DMS153 (cell line): ENCODE results near the gene NDST3.
"Not testable (repeated sequence)": the region's sequence is repeated elsewhere in the genome, so short reads cannot be mapped to it uniquely, and the experiment has no call there.

Experiments used
- DNase-seq: peaks from one replicate; lab custom pipeline; 2025; lab: John Stamatoyannopoulos, UW

Gene NDST3

DNA sequence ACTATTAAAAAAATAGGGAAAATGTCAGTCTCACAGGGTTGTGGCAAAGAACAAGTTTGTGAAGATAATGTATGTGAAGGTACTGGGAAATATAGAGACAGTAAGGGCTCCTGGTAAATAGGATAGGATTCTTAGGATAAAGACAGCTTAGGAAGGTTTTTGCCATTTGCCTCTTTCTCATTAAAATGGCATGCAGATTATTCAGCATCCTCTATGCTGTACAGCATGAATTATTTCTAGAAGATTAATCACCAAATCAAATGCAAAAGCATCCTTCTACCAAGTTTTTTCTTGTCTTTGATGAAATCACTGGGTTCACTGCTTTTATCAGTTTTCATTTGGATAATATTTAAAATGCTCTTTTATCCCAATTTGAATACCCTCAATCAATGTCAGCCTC lies 142.8 kb downstream of the NDST3 start:
- DNase-seq: no peak

GRCh38 chr4:118180776-118181175 lies 146.5 kb downstream of the NDST3 start:
- no peak for DNase-seq

- DNase-seq: no peak
These were observed 156.6 kb downstream of the NDST3 start for GRCh38 chr4:118190903-118191302.

DNA sequence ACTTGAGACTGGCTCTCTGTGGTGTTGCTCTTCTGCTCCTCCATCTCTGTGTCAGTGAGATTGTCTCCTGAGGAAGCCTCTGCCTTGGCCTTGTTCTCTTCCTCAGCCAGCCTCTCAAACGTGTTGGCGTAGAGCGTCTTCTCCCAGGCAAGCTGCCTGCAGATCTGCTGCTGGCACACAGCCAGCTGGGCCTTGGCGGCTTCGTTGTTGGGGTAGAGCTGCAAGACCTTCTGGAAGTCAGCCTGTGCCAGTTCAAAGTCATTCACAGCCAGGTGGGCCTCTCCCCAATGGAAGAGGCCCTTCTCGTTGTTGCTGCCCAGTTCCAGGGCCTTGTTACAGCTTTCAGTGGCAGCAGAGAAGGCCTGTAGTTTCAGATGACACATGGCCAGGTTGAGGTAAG lies 159.1 kb downstream of the NDST3 start:
- no peak for DNase-seq

DNA sequence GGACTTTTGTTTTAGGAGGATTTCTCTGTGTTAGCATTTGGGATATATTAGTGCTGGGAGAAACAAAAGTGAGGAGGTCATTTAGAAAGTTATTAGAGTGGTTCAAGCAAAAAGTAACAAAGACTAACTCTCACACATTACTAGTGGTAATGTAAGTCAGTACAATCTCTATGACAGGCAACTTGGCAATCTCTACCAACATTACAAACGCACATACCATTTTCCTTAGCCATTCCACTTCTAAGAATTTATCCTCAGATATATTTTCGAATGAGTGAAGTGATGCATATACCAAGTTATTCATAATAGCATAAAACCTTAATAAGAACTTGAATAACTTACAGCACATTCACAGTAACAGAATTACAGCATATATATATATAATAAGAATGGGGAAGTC lies 172.3 kb downstream of the NDST3 start:
- no peak for DNase-seq

DNA sequence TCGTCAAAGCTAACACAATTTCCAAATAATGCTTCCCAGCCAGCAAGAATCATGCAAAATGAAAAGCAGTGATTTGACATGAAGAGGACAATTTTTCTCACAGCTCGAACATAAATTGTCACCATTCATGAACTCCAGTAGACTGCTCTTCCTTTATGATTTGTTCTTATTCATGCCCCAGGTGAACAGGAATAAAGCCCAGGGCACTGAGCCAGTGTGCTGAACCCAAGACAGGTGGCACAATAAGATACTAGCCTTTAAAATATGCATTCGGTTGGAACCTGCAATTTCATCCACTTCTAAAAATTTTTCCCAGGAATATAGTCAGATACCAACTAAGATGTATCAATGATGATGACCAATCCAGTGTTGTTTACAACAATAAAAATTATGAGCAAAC lies 178.8 kb downstream of the NDST3 start:
- DNase-seq: no peak

DNA sequence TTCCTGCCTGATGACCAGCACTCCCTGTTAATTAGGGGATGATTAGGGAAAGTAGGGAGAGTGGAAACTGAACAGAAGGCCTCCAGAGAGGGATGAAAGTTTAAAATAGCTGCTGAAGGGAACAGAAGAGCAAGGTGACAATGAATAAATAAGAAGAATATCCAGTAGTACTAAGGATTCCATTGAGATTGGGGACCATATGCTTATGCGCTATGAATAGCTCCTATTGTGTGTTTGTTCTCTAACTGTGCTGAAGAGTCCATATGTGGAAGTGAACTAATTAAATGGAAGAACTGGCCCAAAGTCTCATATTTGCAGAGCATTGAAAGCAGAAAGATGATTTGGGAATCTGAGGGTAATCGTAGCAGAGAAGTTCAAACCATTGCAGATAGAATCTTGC lies 181.5 kb downstream of the NDST3 start:
- DNase-seq: no peak

DNA sequence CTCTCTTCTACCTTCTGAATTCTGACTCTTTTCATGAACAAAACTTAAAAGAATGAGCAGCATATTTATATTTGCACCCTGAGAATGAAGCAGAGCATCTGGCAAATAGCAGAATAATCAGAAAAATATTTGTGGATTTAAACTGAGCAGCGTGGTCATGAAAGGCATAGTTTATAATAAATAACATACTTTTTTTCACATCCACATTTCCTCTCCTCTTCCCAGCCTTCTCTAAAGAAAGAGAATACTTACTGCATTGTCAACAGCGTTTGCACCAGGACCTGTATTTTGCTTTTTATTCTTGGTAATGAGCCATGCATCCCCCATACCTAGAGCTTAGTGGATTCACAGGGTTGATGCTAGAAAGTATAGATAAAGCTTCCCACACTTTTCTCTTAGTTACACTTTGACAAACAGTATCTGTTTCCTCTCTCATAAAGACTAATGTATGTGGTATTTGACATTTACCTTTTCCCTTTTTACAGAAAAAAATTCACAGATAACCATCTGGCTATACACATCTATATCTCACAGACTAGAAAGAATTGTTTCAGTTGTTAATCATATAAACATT lies 187.0 kb downstream of the NDST3 start:
- DNase-seq: no peak

GRCh38 chr4:118224243-118224829 lies 190.1 kb downstream of the NDST3 start:
- peak; percentile 29 for DNase-seq

DNA sequence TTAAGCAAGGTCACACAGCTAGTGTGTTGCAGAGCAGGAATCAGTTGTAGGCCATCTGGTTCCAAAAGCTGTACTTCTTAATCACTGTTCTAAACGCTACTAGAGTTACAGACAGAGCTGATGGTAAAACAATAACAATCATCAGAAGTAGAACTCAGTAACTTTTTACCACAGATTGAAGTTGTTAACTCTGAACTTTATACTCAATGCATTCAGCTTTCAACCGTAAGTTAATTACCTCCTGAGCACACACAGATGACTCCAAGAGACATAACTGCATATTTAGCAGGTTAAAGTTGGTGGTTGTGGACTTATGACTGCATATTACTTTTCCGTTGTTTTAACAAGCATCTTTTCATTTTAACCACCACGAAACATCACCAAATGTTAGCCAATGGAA lies 191.2 kb downstream of the NDST3 start:
- no peak for DNase-seq

GRCh38 chr4:118226311-118227010 lies 192.2 kb downstream of the NDST3 start:
- DNase-seq: no peak

GRCh38 chr4:118235566-118236120 lies 201.4 kb downstream of the NDST3 start:
- DNase-seq: no peak

DNA sequence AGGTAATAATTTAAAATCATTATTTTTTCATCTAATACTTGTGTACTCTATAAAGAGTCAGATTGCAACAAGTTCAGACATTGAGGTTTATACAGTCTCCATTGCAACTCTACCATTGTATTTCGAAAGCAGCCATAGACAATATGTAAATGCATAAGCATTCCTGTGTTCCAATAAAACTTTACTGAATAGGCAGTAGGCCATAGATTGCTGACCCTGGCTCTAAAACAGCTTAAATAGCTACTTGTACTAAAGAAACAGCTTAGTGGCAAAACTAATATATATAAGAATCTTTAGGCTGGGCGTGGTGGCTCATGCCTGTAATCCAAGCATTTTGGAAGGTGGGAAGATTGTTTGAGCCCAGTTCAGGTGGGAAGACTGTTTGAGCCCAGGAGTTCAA lies 203.2 kb downstream of the NDST3 start:
- DNase-seq: no peak

DNA sequence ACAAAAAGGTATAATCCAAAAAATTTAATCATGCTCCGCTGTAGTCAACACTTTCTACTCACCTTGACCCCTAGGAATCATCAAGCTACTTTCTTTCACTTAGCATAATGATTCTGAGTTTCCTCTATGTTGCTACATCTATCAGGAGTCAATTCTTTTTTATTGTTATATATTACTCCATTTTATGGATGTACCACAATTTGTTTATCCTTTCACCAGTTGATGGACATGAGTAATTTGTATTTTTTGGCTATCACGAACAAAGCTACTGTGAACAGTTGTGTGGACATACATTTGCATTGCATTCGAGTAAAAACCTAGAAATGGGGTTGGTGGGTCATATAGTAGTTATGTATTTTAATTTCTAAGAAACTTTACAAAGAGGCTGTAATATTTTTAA lies 215.6 kb downstream of the NDST3 start:
- DNase-seq: no peak

- DNase-seq: no peak
These were observed 220.1 kb downstream of the NDST3 start for GRCh38 chr4:118254368-118254767.

DNA sequence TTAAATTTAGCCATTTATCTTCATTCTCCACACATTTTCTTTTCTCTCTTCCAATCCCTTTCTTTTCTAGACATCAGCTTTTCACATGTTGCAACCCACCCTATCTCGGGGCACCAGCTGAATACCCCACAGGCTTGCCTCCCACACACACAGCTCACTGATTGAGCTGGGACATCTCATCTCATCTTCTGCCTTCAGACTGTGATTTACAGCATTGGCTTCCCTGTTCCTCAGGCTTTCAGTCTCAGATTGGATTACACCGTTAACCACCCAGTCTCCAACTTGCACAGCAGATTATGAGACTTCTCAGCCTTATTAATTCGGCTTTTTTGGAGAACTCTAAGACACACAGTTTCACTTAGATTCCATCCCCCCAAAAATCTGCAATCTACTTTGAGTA lies 224.8 kb downstream of the NDST3 start:
- DNase-seq: no peak

DNA sequence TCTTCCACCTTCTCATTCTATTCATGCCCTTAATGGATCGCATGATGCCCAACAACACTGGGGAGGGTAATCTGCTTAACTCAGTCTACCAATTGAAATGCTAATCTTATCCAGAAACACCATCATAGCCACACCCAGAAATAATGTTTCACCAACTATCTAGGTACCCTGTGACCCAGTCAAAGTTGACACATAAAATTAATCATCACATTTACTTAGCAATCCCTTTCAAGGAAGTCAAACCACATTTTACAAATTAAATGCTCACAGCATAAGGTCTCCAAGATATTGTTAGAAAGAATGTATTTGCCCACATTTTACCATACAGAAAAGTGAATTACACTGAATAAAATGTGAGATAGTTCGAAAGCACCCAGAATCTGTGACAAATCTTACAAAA lies 226.0 kb downstream of the NDST3 start:
- DNase-seq: no peak

DNA sequence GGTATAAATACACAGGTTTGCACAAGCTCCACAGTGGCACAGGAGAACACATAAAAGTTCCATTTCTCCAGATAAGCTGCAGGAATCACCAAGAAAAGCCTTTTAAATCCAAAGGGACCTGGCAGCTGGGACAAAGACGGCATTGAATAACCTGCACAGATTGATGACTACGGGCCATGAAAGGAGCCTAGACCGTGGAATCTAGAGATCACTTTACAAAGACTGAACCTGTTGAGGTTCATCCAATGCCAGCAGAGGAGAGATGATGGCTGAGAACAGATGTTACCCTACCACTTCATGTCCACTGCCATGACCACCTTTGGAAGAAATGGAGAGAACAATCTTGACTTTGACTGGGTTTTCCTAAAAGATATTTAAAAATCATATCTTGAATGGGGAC lies 229.8 kb downstream of the NDST3 start:
- no peak for DNase-seq

GRCh38 chr4:118265312-118266144 lies 231.2 kb downstream of the NDST3 start:
- DNase-seq: no peak

DNA sequence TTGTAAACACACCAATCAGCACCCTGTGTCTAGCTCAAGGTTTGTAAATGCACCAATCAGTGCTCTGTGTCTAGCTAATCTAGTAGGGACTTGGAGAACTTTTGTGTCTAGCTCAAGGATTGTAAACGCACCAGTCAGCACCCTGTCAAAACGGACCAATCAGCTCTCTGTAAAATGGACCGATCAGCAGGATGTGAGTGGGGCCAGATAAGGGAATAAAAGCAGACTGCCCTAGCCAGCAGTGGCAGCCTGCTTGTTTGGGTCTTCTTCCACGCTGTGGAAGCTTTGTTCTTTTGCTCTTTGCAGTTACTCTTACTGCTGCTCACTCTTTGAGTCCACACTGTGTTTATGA lies 231.8 kb downstream of the NDST3 start:
- not testable (repeated sequence) for DNase-seq

- DNase-seq: no peak
These were observed 234.5 kb downstream of the NDST3 start for GRCh38 chr4:118268780-118269179.

DNA sequence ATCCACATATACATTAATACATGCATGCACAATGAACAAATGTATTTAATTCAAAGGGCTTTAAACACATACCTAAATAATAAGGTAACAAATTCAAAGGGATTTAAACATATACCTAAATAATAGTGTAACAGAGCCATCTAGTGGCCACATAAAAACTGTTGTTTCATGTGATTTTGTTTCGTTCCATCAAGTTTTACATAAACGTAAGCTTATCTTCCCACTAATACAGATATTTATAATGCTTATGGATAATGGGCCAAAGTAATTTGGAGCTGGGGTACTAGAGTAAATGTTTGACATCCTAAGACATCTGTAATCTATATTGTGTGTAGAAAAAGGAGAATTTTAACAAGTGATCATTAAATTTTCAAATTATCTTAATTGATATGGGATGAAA lies 236.2 kb downstream of the NDST3 start:
- DNase-seq: peak; percentile 9

DNA sequence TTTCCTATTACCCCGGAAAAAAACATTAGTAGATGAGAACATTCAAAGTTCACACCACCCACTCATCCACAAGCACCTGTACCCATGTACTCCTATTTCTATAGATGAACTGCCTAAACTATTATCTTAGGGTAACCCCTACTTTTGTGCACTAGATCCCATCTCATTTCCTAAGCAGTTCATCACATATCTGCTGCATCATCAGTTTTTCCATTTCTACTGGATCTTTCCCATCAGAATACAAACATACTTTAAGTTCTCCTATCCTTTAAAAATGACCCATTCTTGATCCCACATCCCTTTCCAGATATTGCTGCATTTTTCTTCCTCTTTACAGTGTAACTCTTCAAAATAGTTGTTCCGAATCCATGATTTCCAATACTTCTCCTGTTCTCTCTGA lies 237.5 kb downstream of the NDST3 start:
- DNase-seq: no peak
